NCI-H146 (cell line): ENCODE measurements around the gene ARHGAP42.
"Not testable (repeated sequence)": the region's sequence is repeated elsewhere in the genome, so short reads cannot be mapped to it uniquely, and the experiment has no call there.

Experiments
- DNase-seq: peaks from one replicate; lab custom pipeline; 2025; lab: John Stamatoyannopoulos, UW

Gene ARHGAP42

DNA sequence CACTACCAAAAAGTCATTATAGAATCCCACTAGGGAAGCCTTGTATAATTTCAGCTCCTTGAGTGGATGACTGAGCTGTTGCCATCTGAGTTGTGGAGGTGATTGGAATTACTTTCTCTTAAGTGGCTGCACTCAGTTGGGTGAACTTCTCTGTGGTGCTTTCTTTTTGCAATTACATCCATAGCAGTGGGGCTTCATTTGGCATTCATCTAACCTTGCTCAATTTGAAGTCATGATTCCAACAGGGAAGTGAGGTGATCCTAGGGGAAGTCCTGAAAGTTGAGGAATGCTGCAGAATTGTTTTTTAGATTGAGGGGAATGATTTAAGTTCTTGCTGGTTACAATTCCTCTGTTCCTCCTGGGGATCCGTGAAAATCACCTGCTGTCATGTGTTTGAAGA is 39.6 kb downstream of the ARHGAP42 start:
- no peak for DNase-seq

GRCh38 chr11:100727410-100727809 is 40.3 kb downstream of the ARHGAP42 start:
- no peak for DNase-seq

DNA sequence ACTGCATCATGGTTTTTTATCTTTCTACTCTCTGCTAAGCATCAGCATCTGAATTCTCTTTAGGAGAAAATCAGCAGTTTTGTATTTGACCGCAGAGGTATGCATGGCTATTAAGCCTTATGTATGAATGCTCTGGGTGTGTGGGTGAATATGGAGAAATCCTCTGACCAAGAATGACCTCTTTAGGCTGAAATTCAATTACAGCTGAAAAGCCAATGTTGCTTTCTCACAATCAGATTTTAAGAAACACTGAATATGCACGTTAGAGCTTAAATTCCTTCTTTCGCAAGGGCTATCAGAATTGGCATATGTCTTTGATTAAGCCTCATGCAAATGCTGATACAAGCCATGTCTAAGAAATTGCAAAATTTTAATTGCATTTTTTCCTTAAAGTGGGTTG is 43.2 kb downstream of the ARHGAP42 start:
- DNase-seq, result no peak

GRCh38 chr11:100731471-100731870 is 44.4 kb downstream of the ARHGAP42 start:
- no peak for DNase-seq

GRCh38 chr11:100732949-100733348 is 45.9 kb downstream of the ARHGAP42 start:
- no peak for DNase-seq

DNA sequence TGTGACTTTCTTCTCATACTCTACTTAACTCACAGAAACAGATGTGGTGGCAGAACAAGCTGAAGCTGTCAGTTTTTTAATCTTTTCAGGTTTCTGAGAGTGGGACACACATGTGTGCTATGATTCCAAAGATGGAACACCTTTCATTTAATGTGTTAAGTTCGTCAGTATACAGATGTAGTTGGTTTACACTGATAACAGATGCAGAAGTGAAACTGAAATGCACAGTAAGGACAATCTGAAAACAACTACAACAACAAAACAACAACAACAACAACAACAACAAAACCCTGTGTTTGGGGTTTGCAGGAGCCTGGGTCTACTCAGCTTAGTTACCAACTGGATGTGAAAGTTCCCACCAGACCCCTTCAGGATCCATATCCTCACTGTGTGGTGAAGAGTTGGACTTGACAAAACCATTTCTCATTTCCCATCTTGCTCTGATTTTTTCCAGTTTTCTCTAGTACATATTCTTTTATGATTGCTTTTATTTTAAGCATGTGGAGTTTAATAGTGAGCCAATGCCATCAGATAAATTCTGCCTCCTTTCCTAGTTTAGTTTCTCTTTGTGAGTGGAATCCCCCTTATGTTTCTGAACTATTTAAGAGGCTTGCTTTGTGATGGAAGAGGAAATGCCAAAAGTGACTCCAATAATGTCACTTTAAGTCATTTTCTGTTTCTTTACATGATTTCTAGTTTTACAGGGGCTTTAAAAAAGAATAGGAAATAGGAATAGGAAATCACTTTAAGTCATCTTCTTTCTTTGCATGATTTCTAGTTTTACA is 47.8 kb downstream of the ARHGAP42 start:
- no peak for DNase-seq

GRCh38 chr11:100735949-100736675 is 49.0 kb downstream of the ARHGAP42 start:
- DNase-seq, result no peak

DNA sequence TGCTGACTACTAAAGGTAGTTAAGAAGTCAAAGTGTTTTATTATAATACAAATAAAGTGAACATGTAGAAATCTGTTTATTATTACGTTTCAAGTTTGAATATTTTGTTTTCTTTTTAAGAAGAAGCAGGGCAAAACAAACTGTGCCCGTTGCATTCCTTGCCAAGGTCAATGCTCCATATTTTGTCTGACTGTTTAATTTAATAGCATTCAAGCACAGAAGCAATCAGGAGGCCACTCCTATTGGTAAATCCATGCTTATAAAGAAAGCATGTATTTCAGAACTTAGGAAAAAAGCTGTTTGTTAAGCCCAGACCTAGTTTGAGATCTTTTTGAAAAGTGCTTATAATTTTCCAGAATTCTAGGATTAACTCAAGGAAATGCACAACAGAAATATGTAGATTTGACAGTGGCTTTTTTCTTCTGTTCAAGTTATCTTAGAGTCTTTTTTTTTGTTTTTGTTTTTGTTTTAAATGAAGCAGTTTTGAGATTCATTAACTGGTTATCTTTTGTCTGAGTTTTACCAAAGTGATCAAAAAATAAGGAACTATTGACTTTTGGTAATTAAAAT is 51.7 kb downstream of the ARHGAP42 start:
- no peak for DNase-seq

DNA sequence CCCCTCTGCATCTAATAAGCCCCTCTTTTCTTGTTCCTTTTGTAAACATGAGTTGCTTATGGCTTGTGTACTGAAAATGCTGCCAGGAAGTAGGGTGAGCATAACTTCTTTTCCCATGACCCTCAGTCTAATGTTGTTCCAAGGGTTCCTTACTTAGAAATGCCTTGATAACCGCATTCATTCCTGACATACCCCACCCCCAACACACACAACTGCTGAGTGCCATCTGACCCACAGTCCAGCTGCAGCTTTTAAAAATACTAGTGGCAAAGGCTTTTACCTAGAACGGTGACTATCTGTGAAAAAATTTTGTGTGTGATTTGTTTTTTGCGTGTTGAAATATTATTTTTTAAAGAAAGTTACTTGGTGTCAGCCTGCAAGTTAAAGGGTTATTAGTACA is 52.6 kb downstream of the ARHGAP42 start:
- DNase-seq, result no peak

DNA sequence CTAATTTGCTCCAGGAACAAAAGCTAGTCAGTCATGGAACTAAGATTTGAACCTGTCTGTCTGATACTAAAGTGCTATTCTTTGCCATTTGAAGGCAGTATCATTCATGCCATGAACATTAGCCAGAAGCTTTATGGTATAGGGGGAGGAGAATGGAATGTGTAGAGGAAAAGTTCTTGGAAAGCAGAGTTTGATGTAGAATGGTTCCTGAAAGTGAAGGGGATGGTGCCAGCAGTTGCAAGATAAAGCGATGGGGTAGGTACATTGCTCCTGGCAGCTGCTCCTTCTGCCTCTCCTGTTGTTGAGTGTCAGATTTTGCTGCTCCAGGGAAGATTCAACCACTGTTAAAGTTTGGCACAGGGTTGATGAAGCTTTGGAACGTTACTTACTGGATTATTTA is 53.4 kb downstream of the ARHGAP42 start:
- no peak for DNase-seq

- DNase-seq, result no peak
These were observed 55.0 kb downstream of the ARHGAP42 start for GRCh38 chr11:100741866-100742625.

DNA sequence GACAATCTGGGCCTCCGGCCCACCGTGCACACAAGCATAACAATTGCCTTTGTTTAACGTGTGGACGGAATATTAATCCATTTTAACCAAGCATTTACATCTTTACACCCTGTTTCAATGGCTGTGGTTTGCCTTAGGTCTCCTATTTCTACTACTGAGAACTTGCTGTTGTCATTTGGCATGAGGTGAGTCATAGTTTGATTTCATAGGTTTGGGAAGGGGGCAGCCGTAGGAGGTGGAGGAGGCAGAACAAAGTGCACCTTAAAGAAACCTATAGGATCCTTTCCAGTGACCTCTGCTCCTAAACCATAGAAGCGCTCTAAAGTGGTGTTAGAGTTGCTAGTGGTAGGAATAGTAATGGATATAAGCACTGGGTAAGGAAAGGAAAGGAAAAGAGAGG is 59.4 kb downstream of the ARHGAP42 start:
- DNase-seq, result no peak

DNA sequence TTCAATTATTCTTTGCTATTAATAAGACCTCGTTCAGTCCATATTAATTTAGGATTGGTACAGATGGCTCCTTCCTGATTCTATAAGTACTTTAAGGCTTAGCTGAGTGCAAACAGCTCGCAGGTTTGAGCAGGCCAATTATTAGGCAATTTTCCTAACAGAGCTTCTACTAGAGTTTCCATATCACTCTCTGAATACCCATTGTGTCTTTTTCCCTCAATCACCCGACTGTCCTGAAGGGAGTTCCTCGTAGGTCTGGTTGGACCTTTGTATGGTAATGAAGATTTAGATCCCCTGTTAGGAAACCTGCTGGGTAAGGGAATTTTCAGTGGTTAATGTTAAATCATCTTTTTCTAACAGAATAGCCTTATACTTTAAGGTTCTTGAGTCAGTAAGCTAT is 61.1 kb downstream of the ARHGAP42 start:
- no peak for DNase-seq

DNA sequence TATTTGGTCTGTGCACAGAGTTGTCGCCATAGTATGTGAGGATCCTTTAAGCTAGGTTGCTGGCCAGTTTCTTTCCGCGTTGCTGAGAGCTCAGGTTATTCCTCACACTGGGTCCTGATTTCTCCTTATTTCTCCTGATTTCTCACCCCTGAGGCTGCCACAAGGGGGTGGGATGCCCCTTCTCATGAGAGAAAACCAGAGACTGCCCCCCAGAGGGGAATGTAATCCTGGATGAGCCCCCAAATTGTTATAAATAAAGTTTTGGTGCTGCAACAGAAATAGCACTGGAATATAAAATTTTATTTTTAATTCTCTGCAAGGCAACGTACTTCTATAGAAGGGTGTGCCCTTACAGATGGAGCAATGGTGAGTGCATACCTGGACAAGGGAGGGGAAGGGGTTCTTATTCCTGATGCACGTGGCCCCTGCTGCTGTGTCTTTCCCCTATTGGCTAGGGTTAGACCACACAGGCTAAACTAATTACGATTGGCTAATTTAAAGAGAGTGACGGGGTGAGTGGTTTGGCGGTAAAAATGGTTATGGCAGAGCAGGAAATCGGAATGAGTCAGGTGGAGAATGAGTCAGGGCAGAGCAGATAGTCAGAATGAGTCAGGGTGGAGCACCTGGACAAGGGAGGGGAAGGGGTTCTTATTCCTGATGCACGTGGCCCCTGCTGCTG is 62.9 kb downstream of the ARHGAP42 start:
- not testable (repeated sequence) for DNase-seq

- not testable (repeated sequence) for DNase-seq
These were observed 63.4 kb downstream of the ARHGAP42 start for GRCh38 chr11:100750566-100750891.

DNA sequence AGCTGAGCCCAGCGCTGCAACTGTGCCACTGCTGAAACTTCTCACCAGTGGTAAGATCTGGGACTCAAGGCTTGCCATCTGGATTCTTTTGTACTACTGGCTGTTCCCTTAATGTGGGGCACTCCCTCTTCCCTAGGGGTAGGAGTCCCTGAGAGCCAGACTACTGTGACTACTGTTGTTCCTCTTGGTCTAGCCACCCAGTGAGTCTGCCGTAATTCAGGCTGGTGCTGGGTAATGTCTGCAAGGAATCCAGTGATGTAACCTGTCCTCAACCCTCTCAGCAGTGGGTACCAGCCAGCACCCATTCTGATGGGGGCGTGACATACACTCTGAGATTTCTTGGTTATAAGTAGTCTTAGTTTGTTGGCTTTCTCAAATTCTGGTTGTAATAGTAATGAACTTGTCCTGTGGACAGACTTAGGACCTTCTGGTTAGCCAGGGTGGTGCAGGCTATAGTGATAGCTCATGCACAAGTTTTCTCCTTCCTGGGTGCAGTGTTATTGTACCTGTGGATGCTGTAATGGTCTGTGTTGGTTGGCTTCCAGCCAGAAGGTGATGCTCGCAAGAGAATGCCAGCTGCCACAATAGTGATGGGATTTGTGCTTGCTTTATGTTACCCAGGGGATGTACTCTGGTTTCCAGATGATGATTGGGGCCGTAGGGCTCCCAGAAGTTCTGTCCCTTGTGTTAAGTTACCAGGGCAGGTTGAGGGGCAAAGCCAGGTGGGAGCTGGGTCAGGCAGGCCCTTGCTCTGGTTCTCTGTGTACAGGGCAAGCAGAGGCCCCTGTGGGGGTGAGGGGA is 65.5 kb downstream of the ARHGAP42 start:
- no peak for DNase-seq

DNA sequence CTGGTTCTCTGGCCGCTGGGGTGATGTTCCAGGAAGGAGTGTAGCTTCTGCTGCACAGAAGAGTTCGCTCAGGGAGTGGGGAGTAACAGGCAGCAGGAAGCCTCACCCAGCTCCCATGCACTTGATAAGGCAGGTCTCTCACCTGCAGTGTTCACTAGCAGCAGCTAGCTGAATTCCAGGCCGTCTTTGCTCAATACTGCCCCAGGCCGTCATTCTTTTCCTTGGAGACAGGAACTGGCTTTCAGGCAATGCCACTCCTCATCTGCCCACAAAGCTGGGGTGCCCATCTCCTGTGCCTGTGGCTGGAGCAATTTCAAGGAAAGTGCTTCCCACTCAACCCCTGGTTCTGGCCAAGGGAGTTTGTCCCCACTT is 66.1 kb downstream of the ARHGAP42 start:
- no peak for DNase-seq

GRCh38 chr11:100753571-100753970 is 66.5 kb downstream of the ARHGAP42 start:
- no peak for DNase-seq

DNA sequence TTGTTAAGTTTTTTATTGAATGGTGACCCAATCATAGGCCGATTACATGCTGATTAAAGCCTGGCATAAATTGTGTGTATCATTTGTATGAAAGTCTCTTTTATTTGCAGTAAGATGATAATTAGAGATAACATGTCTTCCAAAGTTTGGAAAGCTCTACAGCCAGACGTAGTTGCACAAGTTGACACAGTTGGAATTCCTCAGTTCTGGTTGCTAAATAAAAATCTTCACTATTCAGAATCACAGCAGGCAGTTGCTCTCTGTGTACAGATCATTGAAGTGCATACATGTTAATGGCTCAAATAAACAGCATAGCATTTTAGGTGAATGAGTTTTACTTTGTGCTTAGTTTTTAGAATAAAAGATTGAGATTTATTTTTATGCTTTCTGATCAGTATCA is 69.5 kb downstream of the ARHGAP42 start:
- DNase-seq, result no peak

GRCh38 chr11:100757646-100758045 is 70.6 kb downstream of the ARHGAP42 start:
- DNase-seq, result no peak

GRCh38 chr11:100759106-100759505 is 72.0 kb downstream of the ARHGAP42 start:
- DNase-seq, result no peak
